ENCODE results near the gene FOXL2.

GRCh38 chr3:138899351-138899991 is 47.5 kb downstream of the FOXL2 start:
- TF ChIP-seq, protein P1, sequence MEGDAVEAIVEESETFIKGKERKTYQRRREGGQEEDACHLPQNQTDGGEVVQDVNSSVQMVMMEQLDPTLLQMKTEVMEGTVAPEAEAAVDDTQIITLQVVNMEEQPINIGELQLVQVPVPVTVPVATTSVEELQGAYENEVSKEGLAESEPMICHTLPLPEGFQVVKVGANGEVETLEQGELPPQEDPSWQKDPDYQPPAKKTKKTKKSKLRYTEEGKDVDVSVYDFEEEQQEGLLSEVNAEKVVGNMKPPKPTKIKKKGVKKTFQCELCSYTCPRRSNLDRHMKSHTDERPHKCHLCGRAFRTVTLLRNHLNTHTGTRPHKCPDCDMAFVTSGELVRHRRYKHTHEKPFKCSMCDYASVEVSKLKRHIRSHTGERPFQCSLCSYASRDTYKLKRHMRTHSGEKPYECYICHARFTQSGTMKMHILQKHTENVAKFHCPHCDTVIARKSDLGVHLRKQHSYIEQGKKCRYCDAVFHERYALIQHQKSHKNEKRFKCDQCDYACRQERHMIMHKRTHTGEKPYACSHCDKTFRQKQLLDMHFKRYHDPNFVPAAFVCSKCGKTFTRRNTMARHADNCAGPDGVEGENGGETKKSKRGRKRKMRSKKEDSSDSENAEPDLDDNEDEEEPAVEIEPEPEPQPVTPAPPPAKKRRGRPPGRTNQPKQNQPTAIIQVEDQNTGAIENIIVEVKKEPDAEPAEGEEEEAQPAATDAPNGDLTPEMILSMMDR (IDR thresholded peaks at IDR 0.05): no peak
- no peak for TF ChIP-seq POLR2A (IDR thresholded peaks at IDR 0.05)

All from adrenal gland (tissue), 5 donors.